ENCODE results near the gene MFN2.
"Not testable (repeated sequence)": the region's sequence is repeated elsewhere in the genome, so short reads cannot be mapped to it uniquely, and the experiment has no call there.

The MFN2 gene
- 94.3 to 193 (median 145) reads per million in 17 experiments for total RNA-seq

- peak; percentile 96 to 98 (median 98) for DNase-seq
These were observed at the start of gene MFN2 for GRCh38 chr1:11979851-11980675. TSS of gene MFN2 (plus strand) at chr1:11980444. CDS start at chr1:11989169, 8,725 bp downstream.

GRCh38 chr1:11930571-11931445, 49.4 kb upstream of the MFN2 start:
- peak in 1 of 4 experiments; percentile 17 for DNase-seq

GRCh38 chr1:11931845-11932244, 48.4 kb upstream of the MFN2 start:
- no peak for DNase-seq

- DNase-seq = peak; percentile 88 to 96 (median 94)
These were observed 45.8 kb upstream of the MFN2 start, which contains the start of gene PLOD1 for GRCh38 chr1:11934302-11935056. TSS of gene PLOD1 (plus strand) at chr1:11934717. CDS start at chr1:11934780, 63 bp downstream.

- DNase-seq = no peak
These were observed 45.2 kb upstream of the MFN2 start for GRCh38 chr1:11935057-11935412.

GRCh38 chr1:11935733-11936132, 44.5 kb upstream of the MFN2 start:
- DNase-seq = not testable (repeated sequence)

- DNase-seq = no peak
These were observed 41.3 kb upstream of the MFN2 start for GRCh38 chr1:11938722-11939526.

- DNase-seq = not testable (repeated sequence)
These were observed 40.5 kb upstream of the MFN2 start for GRCh38 chr1:11939794-11940193.

GRCh38 chr1:11940260-11940921, 39.9 kb upstream of the MFN2 start:
- DNase-seq = no peak

- no peak for DNase-seq
These were observed 38.0 kb upstream of the MFN2 start for GRCh38 chr1:11942280-11942679.

GRCh38 chr1:11943619-11944018, 36.6 kb upstream of the MFN2 start:
- DNase-seq = no peak

- DNase-seq = no peak
These were observed 35.8 kb upstream of the MFN2 start for GRCh38 chr1:11944358-11944931.

- no peak for DNase-seq
These were observed 33.6 kb upstream of the MFN2 start for GRCh38 chr1:11946647-11947046.

GRCh38 chr1:11948822-11949458, 31.3 kb upstream of the MFN2 start:
- DNase-seq = peak in 3 of 4 experiments; percentile 23 to 29 (median 26)

- DNase-seq = no peak
These were observed 28.3 kb upstream of the MFN2 start for GRCh38 chr1:11951901-11952300.

GRCh38 chr1:11952455-11953109, 27.7 kb upstream of the MFN2 start:
- no peak for DNase-seq

- DNase-seq = no peak
These were observed 25.0 kb upstream of the MFN2 start for GRCh38 chr1:11955221-11955620.

GRCh38 chr1:11957398-11957797, 22.8 kb upstream of the MFN2 start:
- no peak for DNase-seq

- no peak for DNase-seq
These were observed 22.3 kb upstream of the MFN2 start for GRCh38 chr1:11957897-11958296.

GRCh38 chr1:11960276-11960675, 20.0 kb upstream of the MFN2 start:
- DNase-seq = no peak

Data from suppressor macrophage (primary cell).